ENCODE measurements around the gene UCKL1.
"Not testable (repeated sequence)": the region's sequence is repeated elsewhere in the genome, so short reads cannot be mapped to it uniquely, and the experiment has no call there.

The UCKL1 gene

DNA sequence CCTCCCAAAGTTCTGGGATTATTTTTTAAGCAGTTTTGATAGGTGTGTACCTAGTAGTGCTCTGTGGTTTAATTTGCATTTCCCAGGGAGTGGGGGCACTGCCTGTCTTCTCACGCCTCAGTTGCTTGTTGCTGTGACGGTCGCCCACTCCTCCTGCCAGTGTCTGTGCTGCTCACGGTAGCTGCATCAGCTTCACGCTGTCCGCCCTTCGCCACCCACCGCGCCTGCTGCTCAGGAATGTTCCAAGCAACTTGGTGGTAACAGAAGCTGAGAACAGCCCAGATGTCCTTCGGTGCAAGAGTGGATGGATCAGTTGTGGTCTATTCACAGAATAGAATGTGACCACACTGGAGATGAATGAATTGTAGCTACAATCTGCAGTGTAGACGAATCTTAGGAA is 38.4 kb downstream of the UCKL1 start:
- DNase-seq = no peak

DNA sequence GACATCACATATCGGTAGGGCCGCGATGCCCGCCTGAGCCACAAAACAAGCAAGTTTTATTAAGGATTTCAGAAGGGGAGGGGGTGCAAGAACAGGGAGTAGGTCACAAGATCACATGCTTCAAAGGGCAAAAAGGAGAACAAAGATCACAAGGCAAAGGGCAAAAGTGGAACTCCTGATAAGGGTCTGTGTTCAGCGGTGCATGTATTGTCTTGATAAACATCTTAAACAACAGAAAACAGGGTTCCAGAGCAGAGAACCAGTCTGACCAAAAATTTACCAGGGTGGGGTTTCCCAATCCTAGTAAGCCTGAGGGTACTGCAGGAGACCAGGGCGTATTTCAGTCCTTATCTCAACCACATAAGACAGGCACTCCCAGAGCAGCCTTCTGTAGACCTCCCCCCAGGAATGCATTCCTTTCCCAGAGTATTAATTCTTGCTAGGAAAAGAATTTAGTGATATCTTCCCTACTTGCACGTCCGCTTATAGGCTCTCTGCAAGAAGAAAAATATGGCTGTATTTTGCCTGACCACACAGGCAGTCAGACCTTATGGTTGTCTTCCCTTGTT is 39.8 kb downstream of the UCKL1 start:
- DNase-seq = not testable (repeated sequence)

DNA sequence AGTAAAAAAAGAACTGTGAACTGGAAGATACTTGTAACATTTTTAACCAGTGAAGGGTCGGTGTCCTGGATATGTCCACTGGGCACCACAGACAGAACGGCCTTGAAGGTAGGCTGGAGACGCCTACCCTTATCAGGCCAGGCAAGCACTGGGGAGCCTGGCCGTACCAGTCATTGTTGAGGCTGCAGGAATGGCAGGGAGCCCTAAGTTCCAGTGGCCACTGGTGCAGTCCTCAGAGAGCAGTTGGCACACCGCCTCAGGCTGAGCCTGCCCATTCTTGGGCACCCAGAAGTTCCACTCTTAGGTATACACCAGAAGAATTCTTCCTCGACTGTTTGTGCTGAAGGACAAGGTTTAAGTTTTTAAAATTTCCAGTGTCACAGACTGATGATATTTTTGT is 40.7 kb downstream of the UCKL1 start:
- no peak for DNase-seq

GRCh38 chr20:63913768-63914167 is 42.4 kb downstream of the UCKL1 start:
- no peak for DNase-seq

DNA sequence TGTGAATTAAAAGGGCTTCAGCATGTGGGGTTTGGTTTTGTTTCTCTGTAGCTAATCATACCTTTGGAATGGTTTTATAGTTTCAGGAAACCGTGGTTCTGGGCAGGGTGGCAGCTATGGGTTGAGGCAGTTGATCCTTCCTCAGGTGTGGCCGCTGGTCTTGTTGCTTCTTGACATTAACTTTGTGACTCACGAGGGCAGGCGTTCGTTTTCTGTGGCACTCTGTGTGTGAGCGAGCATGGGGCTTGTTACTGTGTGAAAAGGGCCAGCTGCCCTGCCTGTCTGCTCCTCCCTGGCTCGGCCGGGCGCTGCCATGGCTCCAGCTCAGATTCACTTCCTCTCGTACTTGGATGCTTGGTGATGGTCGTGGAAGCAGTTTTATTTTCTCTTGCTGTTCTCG is 45.0 kb downstream of the UCKL1 start:
- no peak for DNase-seq

DNA sequence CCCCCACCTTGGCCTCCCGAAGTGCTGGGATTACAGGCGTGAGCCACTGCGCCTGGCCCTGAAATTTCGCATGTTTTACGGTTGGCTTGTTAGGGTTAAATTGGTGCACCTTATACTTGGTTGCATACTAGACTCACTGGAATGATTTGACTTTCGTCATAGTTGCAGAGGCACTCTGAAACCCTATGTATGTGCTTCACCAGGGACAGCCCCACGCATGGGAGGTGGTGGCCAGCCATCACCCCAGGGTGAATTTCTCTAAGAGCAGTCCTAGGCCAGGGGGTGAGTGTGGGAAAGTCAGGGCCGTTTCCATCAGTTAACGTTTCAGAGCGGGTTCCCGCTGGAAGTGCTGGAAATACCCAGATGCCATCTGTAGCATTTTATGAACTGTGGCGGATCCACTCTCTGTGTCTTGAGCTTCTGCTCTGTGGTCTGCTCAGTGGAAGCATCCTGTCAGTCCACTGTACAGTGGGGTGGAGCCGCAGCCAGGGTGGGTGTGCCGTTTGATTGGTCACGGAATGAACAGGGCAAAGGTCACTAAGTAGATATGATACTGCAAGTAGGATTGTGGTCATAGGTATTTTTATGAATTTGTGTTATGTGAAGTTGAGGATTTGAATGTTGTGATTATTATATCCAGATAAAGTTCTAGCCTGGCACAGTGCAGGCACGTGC is 48.1 kb downstream of the UCKL1 start:
- no peak for DNase-seq

DNA sequence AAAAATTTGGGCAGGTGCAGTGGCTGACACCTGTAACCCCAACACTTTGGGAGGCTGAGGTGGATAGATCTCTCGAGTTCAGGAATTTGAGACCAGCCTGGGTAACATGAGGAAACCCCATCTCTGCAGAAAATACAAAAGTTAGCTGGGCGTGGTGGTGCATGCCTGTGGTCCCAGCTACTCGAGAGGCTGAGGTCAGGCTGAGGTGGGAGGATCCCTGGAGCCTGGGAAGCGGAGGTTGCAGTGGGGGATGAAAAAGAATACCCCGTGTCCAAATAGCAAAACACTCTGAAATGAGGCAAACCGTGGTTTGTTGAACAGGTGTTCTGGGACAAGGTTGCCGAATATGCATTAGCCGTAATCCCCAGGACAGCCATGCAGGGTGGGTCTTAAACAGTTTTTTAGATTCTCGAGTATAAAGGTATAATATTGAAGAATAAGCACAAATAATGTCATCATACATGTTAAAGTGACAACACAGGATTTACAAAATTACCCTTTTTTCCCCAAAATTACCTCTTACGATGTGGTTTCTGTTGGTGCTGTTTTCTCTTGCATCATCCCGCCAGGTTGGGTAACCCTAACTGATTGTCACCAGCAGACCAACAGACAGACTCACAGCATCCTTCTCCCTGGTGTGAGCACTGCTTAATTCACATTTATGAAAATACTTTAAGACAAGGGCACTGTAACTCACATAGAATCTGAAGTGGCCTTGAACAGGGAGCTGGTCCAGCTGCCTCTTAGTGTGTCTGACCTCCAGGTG is 52.2 kb downstream of the UCKL1 start:
- DNase-seq = no peak

DNA sequence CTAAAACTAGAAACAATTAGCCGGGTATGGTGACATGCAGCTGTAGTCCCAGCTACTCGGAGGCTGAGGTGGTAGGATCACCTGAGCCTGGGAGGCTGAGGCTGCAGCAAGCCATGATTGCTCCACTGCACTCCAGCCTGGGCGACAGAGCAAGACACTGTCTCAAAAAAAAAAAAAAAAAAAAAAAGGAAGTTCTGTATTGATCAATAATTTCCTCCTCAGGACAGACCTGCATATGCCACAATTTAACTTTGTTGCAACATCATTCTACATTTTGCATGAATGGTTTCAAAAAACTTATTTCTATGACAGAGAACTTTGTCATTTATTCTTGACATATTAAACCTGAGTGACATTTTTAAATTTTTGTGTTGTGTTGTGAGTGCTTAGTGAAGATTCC is 55.8 kb downstream of the UCKL1 start:
- no peak for DNase-seq

GRCh38 chr20:63898882-63899558 is 57.2 kb downstream of the UCKL1 start:
- no peak for DNase-seq

- no peak for DNase-seq
Observed at GRCh38 chr20:63897978-63898561, 58.1 kb downstream of the UCKL1 start.

DNA sequence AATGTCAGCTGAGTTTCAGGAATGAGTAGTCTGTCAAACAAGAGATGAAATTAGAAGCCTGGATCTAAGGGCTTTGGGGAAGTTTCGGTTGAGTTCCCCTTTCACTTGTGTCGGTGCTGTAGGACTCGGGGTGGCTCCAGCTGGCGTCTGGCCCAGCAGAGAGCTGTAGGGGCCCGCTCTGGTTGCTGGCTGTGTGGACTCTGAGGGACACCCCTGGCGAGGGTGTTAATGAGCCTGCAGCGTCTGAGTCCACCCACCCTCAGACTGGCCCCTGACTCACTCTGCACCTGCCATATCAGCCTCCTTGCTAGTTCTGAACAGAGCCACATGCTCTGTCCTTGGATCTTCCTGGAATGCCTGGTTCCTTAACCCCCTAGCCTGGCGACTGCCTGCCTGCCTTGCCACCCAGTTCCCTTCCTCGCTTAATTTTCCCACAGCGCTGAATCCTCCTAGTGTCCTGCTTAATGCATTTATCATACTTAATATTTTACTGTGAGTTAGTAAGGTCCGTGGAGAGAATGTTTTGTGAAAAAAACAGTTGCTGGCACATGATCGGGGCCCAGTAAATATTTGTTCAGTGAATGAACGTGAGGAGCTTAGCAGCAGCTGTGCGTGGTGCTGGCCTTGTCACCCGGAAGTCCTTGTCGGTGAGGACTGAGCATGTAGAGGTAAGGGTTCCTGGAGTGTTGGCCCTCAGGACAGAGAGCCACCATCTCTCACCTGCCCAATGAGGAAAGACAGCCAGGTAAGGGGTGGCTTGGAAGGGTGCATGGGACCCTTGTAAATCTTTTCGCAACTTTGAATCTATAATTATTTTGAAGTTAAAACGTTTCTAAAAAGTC is 59.7 kb downstream of the UCKL1 start:
- peak in 1 of 2 experiments; percentile 14 for DNase-seq

GRCh38 chr20:63895952-63896263 is 60.3 kb downstream of the UCKL1 start:
- DNase-seq = no peak

GRCh38 chr20:63895202-63895951 is 60.8 kb downstream of the UCKL1 start:
- no peak for DNase-seq

- peak; percentile 95 to 96 for DNase-seq
Observed at GRCh38 chr20:63894358-63895201, 61.6 kb downstream of the UCKL1 start, which contains the start of gene DNAJC5. DNAJC5 (plus strand) TSS chr20:63895126; CDS start chr20:63928346, 33,220 bp downstream.

GRCh38 chr20:63893999-63894357 is 62.2 kb downstream of the UCKL1 start:
- DNase-seq = no peak

GRCh38 chr20:63892402-63892801 is 63.8 kb downstream of the UCKL1 start:
- DNase-seq = no peak

GRCh38 chr20:63891061-63892002 is 64.9 kb downstream of the UCKL1 start:
- DNase-seq = no peak

DNA sequence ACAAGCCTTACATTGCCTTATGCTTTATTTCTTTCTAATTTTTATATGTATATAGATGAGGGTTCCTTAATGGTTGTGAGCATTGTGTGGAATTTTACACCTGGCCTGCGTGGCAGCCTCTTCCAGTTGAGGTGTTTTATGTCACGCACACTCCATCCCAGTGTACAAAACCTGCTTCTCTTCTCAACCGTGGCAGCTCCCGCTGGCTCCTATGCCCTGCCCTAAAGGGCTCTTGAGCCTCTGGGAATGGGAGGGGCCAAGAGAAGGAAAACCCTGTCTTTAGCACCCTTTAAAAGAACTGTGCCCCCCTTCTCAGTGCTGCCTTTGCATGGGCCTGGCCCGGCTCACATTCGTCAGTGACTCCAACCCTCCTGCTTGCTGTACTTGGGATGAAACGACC is 65.6 kb downstream of the UCKL1 start:
- no peak for DNase-seq

DNA sequence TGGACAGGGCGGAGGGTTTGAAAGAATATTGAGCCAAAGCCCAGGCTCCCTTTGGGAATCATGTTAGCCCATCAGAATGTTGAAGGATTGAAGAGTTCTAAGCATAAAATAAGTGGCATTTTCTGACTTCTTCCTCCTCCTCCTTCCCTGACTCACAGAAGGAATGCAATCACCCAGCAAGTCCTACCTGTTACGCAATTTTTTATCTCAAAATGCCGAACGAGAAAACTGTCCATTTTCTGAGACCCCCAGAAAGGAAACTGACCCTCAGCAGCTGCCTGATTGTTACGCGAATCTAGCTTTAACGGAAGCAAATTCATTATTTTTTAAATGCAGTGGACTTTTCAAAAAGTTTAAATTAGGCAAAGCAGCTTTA is 66.0 kb downstream of the UCKL1 start:
- no peak for DNase-seq

Measured in stimulated activated CD4-positive, alpha-beta T cell treated with anti-CD3 and anti-CD28 coated beads, Interleukin-4, amount 100 ng/mL, for 4 hours (primary cell).